HG03139 (cell line): ENCODE measurements around the gene ATAD3C.
"Not testable (repeated sequence)": the region's sequence is repeated elsewhere in the genome, so short reads cannot be mapped to it uniquely, and the experiment has no call there.

Experiments used
- ATAC-seq: cut with Tn5 transposase; IDR thresholded peaks from one replicate; pipeline ENCODE4 v1.9.1; 2021; ENCODE audit not compliant: unreplicated experiment

Gene ATAD3C, protein sequence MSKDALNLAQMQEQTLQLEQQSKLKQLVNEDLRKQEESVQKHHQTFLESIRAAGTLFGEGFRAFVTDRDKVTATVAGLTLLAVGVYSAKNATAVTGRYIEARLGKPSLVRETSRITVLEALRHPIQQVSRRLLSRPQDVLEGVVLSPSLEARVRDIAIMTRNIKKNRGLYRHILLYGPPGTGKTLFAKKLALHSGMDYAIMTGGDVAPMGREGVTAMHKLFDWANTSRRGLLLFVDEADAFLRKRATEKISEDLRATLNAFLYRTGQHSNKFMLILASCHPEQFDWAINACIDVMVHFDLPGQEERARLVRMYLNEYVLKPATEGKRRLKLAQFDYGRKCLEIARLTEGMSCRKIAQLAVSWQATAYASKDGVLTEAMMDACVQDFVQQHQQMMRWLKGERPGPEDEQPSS

DNA sequence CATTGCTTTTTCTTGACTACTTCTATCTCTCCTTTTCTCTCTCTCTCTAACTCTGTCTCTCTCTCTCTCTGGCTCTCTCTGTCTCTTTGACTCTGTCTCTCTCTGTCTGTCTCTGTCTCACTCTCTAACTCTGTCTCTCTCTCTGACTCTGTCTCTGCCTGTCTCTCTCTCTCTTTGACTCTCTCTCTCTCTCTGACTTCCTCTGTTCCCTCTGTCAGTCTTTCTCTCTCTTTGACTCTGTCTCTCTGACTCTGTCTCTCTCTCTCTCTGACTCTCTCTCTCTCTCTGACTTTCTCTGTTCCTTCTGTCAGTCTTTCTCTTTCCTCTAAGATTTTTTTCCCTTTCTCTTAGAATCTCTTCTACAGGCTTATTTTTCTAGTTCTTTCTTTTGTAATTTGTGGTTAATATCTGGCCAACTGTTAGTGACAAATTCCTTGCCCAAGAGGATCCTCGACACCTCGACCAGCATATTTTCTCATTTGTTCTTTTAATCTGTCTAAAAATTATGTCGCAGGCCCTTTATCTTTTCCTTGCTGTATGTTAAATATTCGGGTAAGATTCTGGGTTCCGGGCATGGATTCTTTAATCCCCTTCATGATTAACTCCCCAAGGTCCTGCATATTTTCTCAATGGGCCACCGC is at the start of gene ATAD3C:
ATAD3C (plus strand) TSS at position 591 of the 641 bp plus-strand sequence. CDS start 995 bp downstream, outside the sequence.
- no peak for ATAC-seq

GRCh38 chr1:1399872-1400575 is 49.5 kb upstream of the ATAD3C start:
- ATAC-seq: no peak

DNA sequence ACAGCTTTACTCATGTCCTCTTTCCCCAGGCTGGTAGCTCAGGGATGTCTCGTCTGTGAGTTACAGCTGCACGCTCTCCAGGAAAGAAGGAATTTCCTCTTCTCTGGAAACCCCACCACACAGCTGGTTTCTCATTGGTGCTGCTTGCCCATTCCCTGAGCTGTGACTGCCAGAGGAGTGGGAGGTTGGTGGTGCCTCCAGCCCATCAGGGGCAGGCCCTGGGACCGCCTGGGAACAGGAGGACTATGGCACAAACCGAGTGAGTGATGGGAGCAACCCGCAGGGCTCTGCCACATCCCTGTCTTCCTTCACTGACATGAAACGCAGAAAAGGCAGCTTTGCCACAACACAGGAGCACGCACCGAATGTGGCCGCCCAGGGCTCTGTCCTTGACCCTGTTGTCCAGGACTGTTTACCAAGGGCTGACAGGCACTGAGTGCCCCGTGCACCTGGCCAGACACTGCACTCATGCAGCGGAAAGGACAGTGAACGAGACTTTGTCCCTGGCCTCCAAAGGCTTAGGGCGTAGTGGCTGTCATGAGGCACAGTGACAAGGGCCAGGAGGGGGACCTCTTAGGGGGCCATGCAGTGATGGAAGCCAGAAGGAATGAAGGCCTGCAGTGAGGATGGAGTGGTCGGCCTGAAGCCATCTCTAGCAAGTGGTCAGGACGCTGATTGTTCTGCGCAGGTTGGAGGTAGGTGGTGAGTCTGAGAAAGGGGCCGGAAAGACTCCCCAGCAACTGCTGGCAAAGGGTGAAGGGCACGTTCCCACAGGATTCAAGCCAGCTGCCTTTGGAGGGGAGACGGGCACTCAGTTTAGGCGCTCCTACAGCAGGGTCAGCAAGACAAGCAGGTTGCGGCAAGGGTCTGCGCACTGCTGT is 48.7 kb upstream of the ATAD3C start:
- no peak for ATAC-seq

- ATAC-seq: no peak
Observed at GRCh38 chr1:1401457-1402010, 48.0 kb upstream of the ATAD3C start.

- ATAC-seq: no peak
Observed at GRCh38 chr1:1402072-1402900, 47.2 kb upstream of the ATAD3C start.

GRCh38 chr1:1402901-1403392 is 46.5 kb upstream of the ATAD3C start:
- ATAC-seq: not testable (repeated sequence)

- ATAC-seq: no peak
Observed at GRCh38 chr1:1403653-1404052, 45.8 kb upstream of the ATAD3C start.

- ATAC-seq: no peak
Observed at GRCh38 chr1:1406101-1406820, 43.2 kb upstream of the ATAD3C start.

DNA sequence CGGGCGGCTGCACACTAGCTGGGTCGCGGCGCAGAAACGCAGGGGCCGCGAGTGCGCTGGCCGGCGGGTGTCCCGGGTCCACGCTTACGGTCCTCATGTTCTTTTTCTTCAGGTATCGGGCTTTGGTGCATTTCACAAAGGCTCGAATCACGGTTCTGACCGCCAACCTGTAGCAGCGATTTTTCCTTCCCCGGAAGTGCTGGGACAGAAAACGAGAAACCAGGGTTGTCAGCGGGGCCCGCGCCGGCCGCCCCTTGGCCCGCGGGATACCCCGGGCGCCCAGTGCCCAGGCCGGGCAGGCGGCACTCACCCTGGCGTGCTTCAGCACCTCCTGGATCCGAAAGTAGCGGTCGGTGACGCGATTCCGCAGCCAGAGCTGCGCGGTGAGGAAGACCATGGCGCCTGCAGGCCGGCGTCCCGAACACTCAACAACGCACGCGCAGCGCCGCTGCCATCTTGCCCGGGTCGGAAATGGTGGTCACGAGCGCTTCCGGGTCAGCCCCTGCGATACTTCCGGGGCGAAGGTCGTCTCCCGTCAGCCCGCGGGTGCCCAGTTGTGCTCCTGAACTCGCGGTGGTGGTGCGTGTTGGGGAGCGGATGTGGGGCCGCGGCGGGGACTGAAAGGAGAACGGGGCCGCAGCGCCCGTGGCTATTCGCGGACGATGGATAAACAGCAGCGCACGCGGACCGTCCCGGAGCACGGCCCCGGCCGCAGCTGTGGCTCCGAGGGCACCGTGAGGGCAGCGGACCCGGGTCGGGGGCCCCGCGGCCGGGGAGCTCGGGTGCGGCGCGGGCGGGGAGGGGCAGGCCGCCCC is 42.5 kb upstream of the ATAD3C start, which contains the start of gene MRPL20:
MRPL20 (minus strand) TSS at position 473 of the 815 bp plus-strand sequence; CDS start at position 397, 76 bp downstream.
- ATAC-seq: peak; percentile 85

DNA sequence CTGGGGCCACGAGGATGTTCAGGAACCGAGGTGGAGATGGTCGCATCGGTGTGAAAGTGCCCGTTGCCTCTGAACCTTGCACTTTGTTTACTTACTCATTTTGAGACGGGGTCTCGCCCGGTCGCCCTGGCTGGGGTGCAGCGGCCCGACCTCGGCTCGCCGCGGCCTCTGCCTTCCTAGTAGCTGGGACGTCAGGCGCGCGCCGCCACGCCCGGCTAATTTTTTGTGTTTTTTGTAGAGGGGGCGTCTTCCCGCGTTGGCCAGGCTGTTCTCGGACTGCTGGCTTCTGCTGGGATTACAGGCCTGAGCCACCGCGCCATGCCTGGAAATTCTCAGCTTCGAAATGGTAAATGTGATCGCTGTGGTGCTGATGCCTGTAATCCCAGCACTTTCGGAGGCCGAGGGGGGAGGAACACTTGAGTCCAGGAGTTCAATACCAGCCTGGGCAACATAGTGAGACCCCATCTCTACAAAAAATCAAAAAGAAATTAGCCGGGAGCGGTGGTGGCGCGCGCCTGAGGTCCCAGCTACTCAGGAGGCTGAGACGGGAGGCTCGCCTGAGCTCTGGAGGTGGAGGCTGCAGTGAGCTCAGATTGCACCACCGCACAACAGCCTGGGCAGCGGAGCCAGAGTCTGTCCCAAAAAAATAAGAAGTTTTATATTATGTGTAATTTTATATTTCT is 41.7 kb upstream of the ATAD3C start:
- ATAC-seq: peak; percentile 22

DNA sequence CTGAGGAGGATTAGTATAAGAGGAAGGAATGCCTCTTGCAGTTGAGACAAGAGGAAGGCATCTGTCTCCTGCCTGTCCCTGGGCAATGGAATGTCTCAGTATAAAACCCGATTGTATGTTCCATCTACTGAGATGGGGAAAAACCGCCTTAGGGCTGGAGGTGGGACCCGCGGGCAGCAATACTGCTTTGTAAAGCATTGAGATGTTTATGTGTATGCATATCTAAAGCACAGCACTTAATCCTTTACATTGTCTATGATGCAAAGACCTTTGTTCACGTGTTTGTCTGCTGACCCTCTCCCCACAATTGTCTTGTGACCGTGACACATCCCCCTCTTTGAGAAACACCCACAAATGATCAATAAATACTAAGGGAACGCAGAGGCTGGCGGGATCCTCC is 39.3 kb upstream of the ATAD3C start:
- not testable (repeated sequence) for ATAC-seq

- no peak for ATAC-seq
Observed at GRCh38 chr1:1411626-1412025, 37.9 kb upstream of the ATAD3C start.

- not testable (repeated sequence) for ATAC-seq
Observed at GRCh38 chr1:1412311-1412902, 37.1 kb upstream of the ATAD3C start.

- ATAC-seq: no peak
Observed at GRCh38 chr1:1415751-1416150, 33.7 kb upstream of the ATAD3C start.

- ATAC-seq: not testable (repeated sequence)
Observed at GRCh38 chr1:1417396-1417795, 32.1 kb upstream of the ATAD3C start.

DNA sequence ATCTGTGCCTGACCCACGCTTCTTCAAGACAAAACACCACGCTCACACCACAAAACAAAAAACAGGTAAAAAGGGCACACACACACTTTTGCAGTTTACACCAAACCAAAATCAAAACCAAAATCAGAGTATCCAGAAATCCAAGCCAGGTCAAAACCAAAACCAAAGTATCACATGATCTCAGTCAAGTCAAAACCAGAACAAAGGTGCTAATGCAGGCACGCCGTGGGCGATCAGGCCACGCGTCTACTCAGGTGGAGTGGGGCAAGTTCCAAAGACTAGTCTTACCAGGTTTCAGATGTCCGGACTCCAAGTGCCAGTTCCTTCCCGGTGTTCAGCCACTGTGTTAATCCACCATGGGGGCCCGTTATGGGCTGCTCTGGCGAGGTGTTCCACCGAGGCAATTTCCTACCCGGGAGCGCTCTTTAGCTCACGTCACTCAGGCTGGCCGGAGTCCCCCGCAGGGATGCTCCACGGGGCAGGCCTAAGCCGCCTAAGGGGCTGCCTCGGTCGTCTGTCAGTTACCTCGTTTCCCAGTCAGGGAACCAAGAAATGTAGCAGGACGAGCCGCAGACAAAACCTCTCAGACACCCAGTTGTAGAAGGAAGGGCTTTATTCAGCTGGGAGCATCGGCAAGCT is 31.5 kb upstream of the ATAD3C start:
- ATAC-seq: not testable (repeated sequence)
